Loucy (cell line): ENCODE results near the gene ARHGAP1.

ENCODE experiments used
- CTCF ChIP-seq: fragments of 200-600 bp; sonication (generic); conservative IDR thresholded peaks from 2 replicates; pipeline ENCODE4 v1.5.1; 2014; ENCODE audit warnings: mild to moderate bottlenecking, antibody characterized with exemption, low read length
- EZH2phosphoT487 ChIP-seq: fragments of 200-600 bp; IDR thresholded peaks from 2 replicates; pipeline ENCODE4 v1.6.1; 2018; ENCODE audit warnings: antibody characterized with exemption, mild to moderate bottlenecking, moderate library complexity, borderline replicate concordance

GRCh38 chr11:46697723-46698122, 2.7 kb downstream of the ARHGAP1 start:
- no peak for TF ChIP-seq CTCF
- TF ChIP-seq EZH2phosphoT487, result no peak
